ENCODE measurements around the gene THY1. TPM values are rescaled to one million over a fixed set of nuclear protein-coding genes. Genes with fewer than 3 reads are reported as not detected.

The THY1 gene
- total RNA-seq (1 to 10 TPM in 3 of 4 donors, under 1 TPM in 1; 0.42 to 2.1 (median 1.4) TPM), polyA plus RNA-seq (1 to 10 TPM in 1 of 3 donors, under 1 TPM in 2; 0.93 to 6.4 (median 1.00) TPM)
- long read RNA-seq, donor 1, result 0 reads
- long read RNA-seq, donor 2, partial matches to known transcripts, result 0 of 4 reads
- long read RNA-seq, donor 2, other reads (novel, unspliced or antisense), result 0 of 4 reads

DNA sequence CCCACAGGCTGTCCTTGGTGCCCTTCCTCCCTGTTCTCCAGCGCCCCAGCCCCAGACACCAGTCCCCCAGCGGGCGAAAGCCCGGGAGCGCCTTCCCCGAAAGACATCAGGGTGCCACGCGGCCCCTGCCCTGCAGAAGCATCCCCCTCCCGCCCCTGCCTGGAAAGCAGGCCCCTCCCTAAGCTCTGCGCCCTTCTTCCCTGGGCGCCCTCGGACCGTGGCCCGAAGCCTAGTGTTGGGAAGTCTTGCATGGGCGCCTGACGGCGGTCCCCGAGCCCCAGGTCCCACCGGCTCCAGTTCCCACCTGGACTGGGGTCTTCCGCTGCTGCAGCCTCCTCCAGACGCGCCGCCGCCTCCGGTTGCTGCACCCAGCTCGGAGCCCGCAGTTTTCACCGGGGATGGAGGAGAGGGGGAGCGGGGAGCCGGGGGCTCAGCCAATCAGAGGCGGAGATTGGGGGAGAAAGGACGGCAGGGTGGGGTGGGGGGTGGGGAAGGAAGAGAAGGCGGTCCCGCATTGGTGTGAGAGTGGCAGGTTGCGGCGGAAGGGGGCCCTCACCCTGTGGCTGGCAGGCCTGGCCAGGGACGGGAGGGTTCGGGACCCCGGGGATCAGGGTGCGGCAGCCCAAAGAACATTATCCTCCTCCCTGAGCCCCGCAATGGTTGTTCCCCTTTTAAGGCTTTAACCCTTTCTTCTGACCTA lies at the start of gene THY1:
THY1 (minus strand) TSS at position 364 of the 700 bp plus-strand sequence. CDS start 2,267 bp downstream, outside the sequence.
- no peaks in the 10 kb centered on the region for H3K36me3 ChIP-seq (ENCODE audit: insufficient read depth in 1 of 2, low read depth in 1 of 2)
- peaks cover 7% of the 10 kb centered on the region for H3K4me1 ChIP-seq
- TF ChIP-seq, protein P1, sequence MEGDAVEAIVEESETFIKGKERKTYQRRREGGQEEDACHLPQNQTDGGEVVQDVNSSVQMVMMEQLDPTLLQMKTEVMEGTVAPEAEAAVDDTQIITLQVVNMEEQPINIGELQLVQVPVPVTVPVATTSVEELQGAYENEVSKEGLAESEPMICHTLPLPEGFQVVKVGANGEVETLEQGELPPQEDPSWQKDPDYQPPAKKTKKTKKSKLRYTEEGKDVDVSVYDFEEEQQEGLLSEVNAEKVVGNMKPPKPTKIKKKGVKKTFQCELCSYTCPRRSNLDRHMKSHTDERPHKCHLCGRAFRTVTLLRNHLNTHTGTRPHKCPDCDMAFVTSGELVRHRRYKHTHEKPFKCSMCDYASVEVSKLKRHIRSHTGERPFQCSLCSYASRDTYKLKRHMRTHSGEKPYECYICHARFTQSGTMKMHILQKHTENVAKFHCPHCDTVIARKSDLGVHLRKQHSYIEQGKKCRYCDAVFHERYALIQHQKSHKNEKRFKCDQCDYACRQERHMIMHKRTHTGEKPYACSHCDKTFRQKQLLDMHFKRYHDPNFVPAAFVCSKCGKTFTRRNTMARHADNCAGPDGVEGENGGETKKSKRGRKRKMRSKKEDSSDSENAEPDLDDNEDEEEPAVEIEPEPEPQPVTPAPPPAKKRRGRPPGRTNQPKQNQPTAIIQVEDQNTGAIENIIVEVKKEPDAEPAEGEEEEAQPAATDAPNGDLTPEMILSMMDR (IDR thresholded peaks at IDR 0.05), result no peak
- 3 to 8% (median 4%) methylated on average over 34 to 41 of the region's 41 CpGs for WGBS, 3 donors
- no peaks in the 10 kb centered on the region for H3K9me3 ChIP-seq
- DNase-seq, result no peak
- peak in 1 of 4 donors; percentile 26 for ATAC-seq
- intact Hi-C loops (cut with DNase I), result no loop called here
- peak within 1 kb of the TSS; percentile 46 for H3K4me3 ChIP-seq
- peaks cover 0 to 53% (median 16%) of the 10 kb centered on the region in 3 donors for H3K27me3 ChIP-seq (ENCODE audit: insufficient read depth in 3 of 3, low read length in 2 of 3)
- no peak within 1 kb of the TSS for H3K27ac ChIP-seq

DNA sequence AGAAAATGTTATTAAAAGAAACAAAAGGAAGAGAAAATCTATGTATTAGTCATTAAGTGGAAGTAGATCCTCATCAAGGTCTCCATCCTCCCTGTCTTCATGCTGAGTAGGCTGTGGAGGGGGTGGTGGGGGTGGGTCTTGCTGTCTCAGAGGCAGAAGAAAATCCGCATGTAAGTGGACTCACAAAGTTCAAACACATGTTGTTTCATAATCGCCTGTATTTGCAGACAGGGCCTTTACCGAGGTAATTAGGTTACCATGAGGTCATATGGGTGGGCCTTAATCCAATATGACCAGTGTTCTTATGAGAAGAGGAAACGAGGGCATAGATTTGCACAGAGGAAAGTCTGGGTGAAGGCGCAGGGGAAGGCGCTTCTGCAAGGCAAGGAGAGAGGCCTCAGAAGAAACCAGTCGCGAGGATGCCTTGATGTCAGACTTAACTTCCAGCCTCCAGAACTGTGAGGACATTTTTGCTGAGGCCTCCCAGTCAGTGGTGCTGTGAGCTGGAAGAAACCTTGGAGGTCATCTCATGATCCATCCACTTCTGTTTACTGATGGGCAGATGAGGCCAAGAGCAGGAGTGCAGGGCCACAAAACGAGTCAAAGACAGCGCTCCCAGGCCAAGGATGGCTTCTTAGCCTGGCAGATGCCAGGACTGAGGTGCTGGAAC lies 49.3 kb upstream of the THY1 start:
- Histone ChIP-seq H3K9me3 (peaks cover 4% of the 10 kb centered on the region), H3K27ac (no peak overlapping the region), H3K27me3 (ENCODE audit: insufficient read depth in 3 of 3, low read length in 2 of 3) (no peaks in the 10 kb centered on the region), H3K36me3 (ENCODE audit: insufficient read depth in 1 of 2, low read depth in 1 of 2) (no peaks in the 10 kb centered on the region), H3K4me1 (no peaks in the 10 kb centered on the region), H3K4me3 (no peak overlapping the region)
- 75 to 84% (median 79%) methylated on average over 10 of the region's 10 CpGs for WGBS, 3 donors
- DNase-seq (no peak), ATAC-seq (no peak)
- intact Hi-C loops (cut with DNase I), result loop anchor here (10.0 kb wide), 4 partner anchors 88 to 308 kb away; partner anchors contain the start of genes NECTIN1 (in 1 of the 2), NLRX1 (in 1 of the 2) and USP2 (in 1 of the 2)
- TF ChIP-seq, protein P1 (IDR thresholded peaks at IDR 0.05), result no peak

DNA sequence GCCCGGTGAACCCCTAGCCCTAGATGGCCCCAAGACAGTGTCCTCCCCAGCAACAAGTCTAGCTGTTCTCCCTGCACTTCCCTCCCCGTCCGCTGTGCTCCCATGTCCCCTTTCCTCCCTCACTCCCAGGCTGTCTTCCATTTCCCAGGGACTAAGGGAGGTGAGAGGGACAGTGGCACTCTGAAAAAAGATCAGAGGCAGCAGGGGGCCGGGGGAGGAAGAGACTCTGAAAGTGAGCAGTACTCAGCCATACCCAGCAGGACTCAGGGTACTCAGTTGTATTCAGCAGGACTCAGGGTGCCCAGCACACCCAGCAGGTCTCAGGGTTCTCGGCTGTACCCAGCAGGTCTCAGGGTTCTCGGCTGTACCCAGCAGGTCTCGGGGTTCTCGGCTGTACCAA lies 48.4 kb upstream of the THY1 start:
- TF ChIP-seq, protein P1 (IDR thresholded peaks at IDR 0.05), result no peak
- Histone ChIP-seq H3K36me3 (ENCODE audit: insufficient read depth in 1 of 2, low read depth in 1 of 2) (no peaks in the 10 kb centered on the region), H3K4me3 (no peak overlapping the region), H3K9me3 (peaks cover 11% of the 10 kb centered on the region), H3K4me1 (no peaks in the 10 kb centered on the region), H3K27me3 (ENCODE audit: insufficient read depth in 3 of 3, low read length in 2 of 3) (no peaks in the 10 kb centered on the region), H3K27ac (no peak overlapping the region)
- 82 to 92% (median 90%) methylated on average over 8 of the region's 8 CpGs for WGBS, 3 donors
- DNase-seq (no peak), ATAC-seq (no peak)
- intact Hi-C loops (cut with DNase I), result loop anchor here (10.0 kb wide), 4 partner anchors 87 to 307 kb away; partner anchors contain the start of genes NECTIN1 (in 1 of the 2), NLRX1 (in 1 of the 2) and USP2 (in 1 of the 2)

DNA sequence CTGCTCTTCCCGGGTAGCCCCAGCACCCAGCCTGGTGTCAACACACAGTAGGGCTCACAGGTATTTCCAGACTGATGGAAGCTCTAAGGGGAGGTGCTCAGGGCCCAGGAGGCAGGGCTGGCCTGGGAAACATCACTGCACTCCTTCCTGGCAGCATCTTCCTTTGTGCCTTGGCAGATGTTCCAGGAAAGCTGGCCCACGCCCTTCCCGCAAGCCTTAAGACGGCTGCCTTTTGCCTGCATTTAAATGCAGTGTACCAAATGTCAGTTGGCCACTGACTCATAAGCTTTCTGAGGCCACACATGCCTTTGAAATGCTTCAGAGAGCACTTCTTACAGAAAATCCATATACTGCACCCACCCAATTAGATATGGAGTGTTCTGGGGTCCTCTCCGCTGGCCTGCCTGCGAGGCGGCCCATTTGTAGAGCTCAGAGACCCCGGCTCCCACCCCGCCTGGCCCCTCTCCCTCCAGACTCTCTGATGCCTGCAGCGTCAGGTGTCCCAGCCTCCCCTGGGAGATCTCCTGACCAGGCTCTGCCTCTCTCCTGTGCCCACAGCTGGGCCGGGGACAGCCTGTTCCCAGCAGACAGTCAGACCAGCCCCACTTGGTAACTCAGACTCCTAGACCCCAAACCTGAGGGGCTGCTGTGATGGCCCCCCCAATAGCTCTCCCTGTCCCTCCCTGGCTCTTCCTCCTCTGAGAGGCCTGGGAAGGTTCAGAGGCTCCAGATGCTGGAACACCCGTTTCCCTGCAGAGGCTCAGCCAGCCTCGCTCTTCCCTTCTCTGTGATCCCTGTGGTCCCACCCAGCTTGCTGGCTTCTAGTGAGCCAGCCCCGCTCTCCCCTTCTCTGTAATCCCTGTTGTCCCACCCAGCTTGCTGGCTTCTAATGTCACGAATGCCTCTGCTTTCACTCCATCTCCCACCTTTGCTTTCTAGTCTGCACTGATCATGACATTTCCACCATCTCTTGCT lies 47.6 kb upstream of the THY1 start:
- TF ChIP-seq, protein P1 (IDR thresholded peaks at IDR 0.05), result no peak
- intact Hi-C loops (cut with DNase I), result loop anchor here (10.0 kb wide), 4 partner anchors 86 to 306 kb away; partner anchors contain the start of genes NECTIN1 (in 1 of the 2), NLRX1 (in 1 of the 2) and USP2 (in 1 of the 2)
- 73 to 83% (median 74%) methylated on average over 15 of the region's 15 CpGs for WGBS, 3 donors
- no peaks in the 10 kb centered on the region for H3K27me3 ChIP-seq (ENCODE audit: insufficient read depth in 3 of 3, low read length in 2 of 3)
- H3K27ac ChIP-seq, result no peak overlapping the region
- H3K4me1 ChIP-seq, result no peaks in the 10 kb centered on the region
- peaks cover 17% of the 10 kb centered on the region for H3K9me3 ChIP-seq
- DNase-seq (peak in 1 of 2 donors; percentile 47), ATAC-seq (no peak)
- H3K4me3 ChIP-seq, result no peak overlapping the region
- no peaks in the 10 kb centered on the region for H3K36me3 ChIP-seq (ENCODE audit: insufficient read depth in 1 of 2, low read depth in 1 of 2)
